ENCODE measurements around the gene CD3G.

CD3G gene

GRCh38 chr11:118342503-118343161 lies 1.5 kb upstream of the CD3G start, which contains the start of gene CD3D:
TSS of gene CD3D (minus strand) at chr11:118342705. CDS start at chr11:118342607, 98 bp downstream.
- no peak within 1 kb of the TSS for H3K27ac ChIP-seq
- no peak for TF ChIP-seq CTCF (conservative IDR thresholded peaks at IDR 0.05)

GRCh38 chr11:118343248-118343647 lies 896 bp upstream of the CD3G start:
- H3K27ac ChIP-seq, result no peak overlapping the region
- no peak for TF ChIP-seq CTCF (conservative IDR thresholded peaks at IDR 0.05)

GRCh38 chr11:118349475-118349874 lies 5.3 kb downstream of the CD3G start:
- no peak for TF ChIP-seq CTCF (conservative IDR thresholded peaks at IDR 0.05)
- no peak overlapping the region for H3K27ac ChIP-seq

GRCh38 chr11:118353084-118353710 lies 9.1 kb downstream of the CD3G start:
- TF ChIP-seq CTCF (conservative IDR thresholded peaks at IDR 0.05), result peak; percentile 78
- H3K27ac ChIP-seq, result no peak overlapping the region

GRCh38 chr11:118358071-118358470 lies 13.9 kb downstream of the CD3G start:
- H3K27ac ChIP-seq, result no peak overlapping the region

GRCh38 chr11:118359295-118359958 lies 15.3 kb downstream of the CD3G start, which contains the start of gene UBE4A:
TSS of gene UBE4A (plus strand) at chr11:118359600. CDS start at chr11:118365081, 5,481 bp downstream.
- no peak for TF ChIP-seq CTCF (conservative IDR thresholded peaks at IDR 0.05)
- H3K27ac ChIP-seq, result peak within 1 kb of the TSS; percentile 69; the same call in 1 of the 2 replicates

More at GRCh38 chr11:118358071-118358470, 13.9 kb downstream of the CD3G start:
- TF ChIP-seq CTCF (conservative IDR thresholded peaks at IDR 0.05), result no peak

- peak overlapping the region; percentile 70 for H3K27ac ChIP-seq
- no peak for TF ChIP-seq CTCF (conservative IDR thresholded peaks at IDR 0.05)
Measured at GRCh38 chr11:118364956-118365615, 20.9 kb downstream of the CD3G start.
